WTC11 (cell line): Measurements from ENCODE around the gene BICD1.

ENCODE experiments used
- AFF4 ChIP-seq: sonication (generic); formaldehyde crosslinking; IDR thresholded peaks from 2 replicates; pipeline ENCODE4 v1.8.1; 2023; ENCODE audit warnings: mild to moderate bottlenecking, missing genetic modification reagents, borderline replicate concordance
- ATF3 ChIP-seq: sonication (generic); formaldehyde crosslinking; conservative IDR thresholded peaks from 2 replicates; pipeline ENCODE4 v1.8.1; 2022; ENCODE audit warnings: mild to moderate bottlenecking, missing genetic modification reagents
- ATF6 ChIP-seq: sonication (generic); formaldehyde crosslinking; IDR thresholded peaks from 2 replicates; pipeline ENCODE4 v1.8.1; 2023; ENCODE audit warnings: mild to moderate bottlenecking, missing genetic modification reagents
- CTCF ChIP-seq: fragments of 200-600 bp; IDR thresholded peaks from 2 replicates; pipeline ENCODE4 v1.8.0; 2022; ENCODE audit warnings: antibody characterized with exemption
- E2F1 ChIP-seq: sonication (generic); formaldehyde crosslinking; IDR thresholded peaks from 2 replicates; pipeline ENCODE4 v1.8.0; 2022; ENCODE audit warnings: mild to moderate bottlenecking, missing genetic modification reagents
- MYBL2 ChIP-seq: sonication (generic); formaldehyde crosslinking; IDR thresholded peaks from 2 replicates; pipeline ENCODE4 v1.8.1; 2023; ENCODE audit warnings: mild to moderate bottlenecking, moderate library complexity, missing genetic modification reagents
- PRDM15 ChIP-seq: sonication (generic); formaldehyde crosslinking; IDR thresholded peaks from 2 replicates; pipeline ENCODE4 v1.8.0; 2022; ENCODE audit warnings: missing genetic modification reagents
- USF2 ChIP-seq: sonication (generic); formaldehyde crosslinking; IDR thresholded peaks from 2 replicates; pipeline ENCODE4 v1.8.1; 2023; ENCODE audit warnings: mild to moderate bottlenecking, missing genetic modification reagents, moderate library complexity
- ZNF281 ChIP-seq: sonication (generic); formaldehyde crosslinking; IDR thresholded peaks from 2 replicates; pipeline ENCODE4 v1.8.0; 2023; ENCODE audit warnings: mild to moderate bottlenecking, missing genetic modification reagents

GRCh38 chr12:32260696-32261095 is 154.0 kb downstream of the BICD1 start:
- TF ChIP-seq USF2 (no peak), PRDM15 (CRISPR knock-in tag) (no peak), AFF4 (CRISPR knock-in tag) (no peak), CTCF (no peak), ATF6 (CRISPR knock-in tag) (no peak), MYBL2 (CRISPR knock-in tag) (no peak), ATF3 (no peak), E2F1 (no peak), ZNF281 (CRISPR knock-in tag) (no peak)
